HCT116 (cell line): Measurements from ENCODE around the gene RAB27A. TPM values are rescaled to one million over a fixed set of nuclear protein-coding genes. Genes with fewer than 3 reads are reported as not detected.

Source experiments
- ATAC-seq: fragments of 200-7000 bp; cut with Tn5 transposase; 2 replicates; pipeline ENCODE4 v1.9.1; 2020; ENCODE audit warnings: mild to moderate bottlenecking, moderate library complexity
- BruUV-seq: library from RNA; stranded (reverse); fragments of 400-500 nt; replicated peaks from 2 replicates; lab custom pipeline; 2021; lab: Mats Ljungman, UMichigan
- CTCF ChIA-PET: fragments of 300-600 bp; sonication (Branson Sonifier 250); formaldehyde crosslinking; loops from one replicate; lab custom pipeline; 2021; ENCODE audit warnings: antibody characterized with exemption; lab: Charles Lee
- POLR2A ChIA-PET: fragments of 300-600, 350-600 bp; sonication (Branson Sonifier 250); formaldehyde crosslinking; loops from one replicate; lab custom pipeline; 2021; ENCODE audit warnings: antibody characterized with exemption; lab: Charles Lee
- RAD21 ChIA-PET, 2 experiments: fragments of 300-600 bp; sonication (Branson Sonifier 250); formaldehyde crosslinking; loops; one replicate each; lab custom pipeline; 2023; ENCODE audit warnings: low total read pairs in 2 of 2; ENCODE audit not compliant: uncharacterized antibody in 2 of 2, unreplicated experiment in 2 of 2, low non-redundant PET in 1 of 2; lab: Charles Lee
- DNase-seq: peaks from one replicate; pipeline ENCODE4 v3.0.0-alpha.2; 2010; ENCODE audit warnings: low read depth, low spot score
- H2AFZ ChIP-seq: fragments of 200-600 bp; shearing (Covaris generic), sonication (generic); 2 replicates; pipeline ENCODE4 v1.6.1; 2017; ENCODE audit warnings: low read depth, mixed run types, mixed read lengths, antibody characterized with exemption, low read length; ENCODE audit not compliant: poor library complexity, severe bottlenecking
- H3K27ac ChIP-seq: 2 replicates; pipeline ENCODE4 v1.5.1; 2012; ENCODE audit warnings: low read depth, low read length
- H3K27me3 ChIP-seq: fragments of 200-600 bp; sonication (generic); 2 replicates; pipeline ENCODE4 v1.6.1; 2016; ENCODE audit warnings: mixed run types, low read length, mixed read lengths; ENCODE audit not compliant: insufficient read depth
- H3K36me3 ChIP-seq, 2 experiments: fragments of 200-500 bp in 1 of 2; fragments of 200-600 bp in 1 of 2; sonication (Bioruptor generic) in 1 of 2; sonication (generic) in 1 of 2; 2 replicates each; pipeline versions ENCODE4 v1.5.1 to v1.6.1; 2014 to 2016; ENCODE audit warnings: low read length in 2 of 2, inconsistent platforms in 1 of 2, mixed read lengths in 1 of 2, mixed run types in 1 of 2; ENCODE audit not compliant: insufficient read depth in 2 of 2, control insufficient read depth in 1 of 2
- H3K4me1 ChIP-seq, 2 experiments: fragments of 200-600 bp in 1 of 2; sonication (generic) in 1 of 2; 2 replicates each; pipeline versions ENCODE4 v1.5.1 to v1.6.1; 2012 to 2017; ENCODE audit warnings: low read length in 2 of 2, inconsistent platforms in 1 of 2, mild to moderate bottlenecking in 1 of 2, mixed read lengths in 1 of 2, mixed run types in 1 of 2, moderate library complexity in 1 of 2; ENCODE audit not compliant: insufficient read depth in 2 of 2, control insufficient read depth in 1 of 2
- H3K4me2 ChIP-seq: fragments of 200-600 bp; sonication (generic); 2 replicates; pipeline ENCODE4 v1.6.1; 2017; ENCODE audit warnings: mixed run types, low read length, mixed read lengths
- H3K4me3 ChIP-seq, 2 experiments: fragments of 200-600 bp in 1 of 2; sonication (generic) in 1 of 2; replicated peaks in 1 of 2; 2 replicates each; pipeline ENCODE4 v1.5.1; 2011 to 2016; ENCODE audit warnings: low read length in 2 of 2, control low read depth in 1 of 2, low read depth in 1 of 2, mild to moderate bottlenecking in 1 of 2, mixed read lengths in 1 of 2, mixed run types in 1 of 2
- H3K79me2 ChIP-seq: fragments of 200-600 bp; sonication (generic); 2 replicates; pipeline ENCODE4 v1.6.1; 2017; ENCODE audit warnings: mild to moderate bottlenecking, mixed run types, low read length, moderate library complexity, mixed read lengths; ENCODE audit not compliant: insufficient read depth
- H3K9ac ChIP-seq: fragments of 200-600 bp; sonication (generic); 2 replicates; pipeline ENCODE4 v1.6.1; 2016; ENCODE audit warnings: low read length, mixed read lengths
- H3K9me2 ChIP-seq: fragments of 200-600 bp; sonication (generic), shearing (Covaris generic); 2 replicates; pipeline ENCODE4 v1.6.1; 2017; ENCODE audit warnings: mixed run types, mild to moderate bottlenecking, moderate library complexity; ENCODE audit not compliant: insufficient read depth
- H3K9me3 ChIP-seq, 2 experiments: fragments of 200-500 bp in 1 of 2; fragments of 200-600 bp in 1 of 2; sonication (Bioruptor generic) in 1 of 2; sonication (generic) in 1 of 2; 2 replicates each; pipeline ENCODE4 v1.6.1; 2014 to 2017; ENCODE audit warnings: low read length in 2 of 2, mixed read lengths in 2 of 2, inconsistent platforms in 1 of 2, low read depth in 1 of 2, mild to moderate bottlenecking in 1 of 2, mixed run types in 1 of 2, moderate library complexity in 1 of 2; ENCODE audit not compliant: control insufficient read depth in 1 of 2, insufficient read depth in 1 of 2
- H4K20me1 ChIP-seq: fragments of 200-600 bp; sonication (generic), shearing (Covaris generic); 2 replicates; pipeline ENCODE4 v1.6.1; 2017; ENCODE audit warnings: mixed run types, mild to moderate bottlenecking, moderate library complexity; ENCODE audit not compliant: insufficient read depth
- CEBPB ChIP-seq: IDR thresholded peaks from 2 replicates; pipeline ENCODE4 v1.6.1; 2012; ENCODE audit warnings: low read depth
- EGR1 ChIP-seq: IDR thresholded peaks from 2 replicates; pipeline ENCODE4 v1.6.1; 2012; ENCODE audit warnings: low read depth
- ELF1 ChIP-seq: IDR thresholded peaks from 2 replicates; pipeline ENCODE4 v1.6.1; 2012; ENCODE audit warnings: low read depth, borderline replicate concordance
- EZH2 ChIP-seq: fragments of 200-600 bp; sonication (generic); IDR thresholded peaks from 2 replicates; pipeline ENCODE4 v1.6.1; 2017; ENCODE audit warnings: antibody characterized with exemption, mixed run types
- EZH2phosphoT487 ChIP-seq: fragments of 200-600 bp; IDR thresholded peaks from 2 replicates; pipeline ENCODE4 v1.6.1; 2018; ENCODE audit warnings: antibody characterized with exemption, borderline replicate concordance
- FOSL1 ChIP-seq: IDR thresholded peaks from 2 replicates; pipeline ENCODE4 v1.6.1; 2012; ENCODE audit warnings: low read depth
- JUND ChIP-seq: IDR thresholded peaks from 2 replicates; pipeline ENCODE4 v1.6.1; 2012
- MAX ChIP-seq: IDR thresholded peaks from 2 replicates; pipeline ENCODE4 v1.6.1; 2012
- POLR2AphosphoS5 ChIP-seq: IDR thresholded peaks from 2 replicates; pipeline ENCODE4 v1.6.1; 2011; ENCODE audit warnings: mild to moderate bottlenecking, low read depth, low read length, moderate library complexity
- RAD21 ChIP-seq: IDR thresholded peaks from 2 replicates; pipeline ENCODE4 v1.6.1; 2012; ENCODE audit warnings: low read depth, mild to moderate bottlenecking
- SIN3A ChIP-seq: IDR thresholded peaks from 2 replicates; pipeline ENCODE4 v1.6.1; 2012; ENCODE audit warnings: low read depth
- SP1 ChIP-seq: IDR thresholded peaks from 2 replicates; pipeline ENCODE4 v1.6.1; 2012; ENCODE audit warnings: low read depth
- SRF ChIP-seq: IDR thresholded peaks from 2 replicates; pipeline ENCODE4 v1.6.1; 2012; ENCODE audit warnings: low read depth
- TCF7L2 ChIP-seq: IDR thresholded peaks from 2 replicates; pipeline ENCODE4 v1.7.0; 2011; ENCODE audit warnings: borderline replicate concordance, inconsistent platforms; ENCODE audit not compliant: insufficient read depth, insufficient read length; ENCODE audit errors: extremely low read depth
- ZFX ChIP-seq: fragments of 450-650 bp; IDR thresholded peaks from 2 replicates; pipeline ENCODE4 v1.6.1; 2017
- intact Hi-C: fragments of 100-400 bp; cut with micrococcal nuclease; formaldehyde crosslinking; loops from 2 replicates; pipeline ENCODE4 v1.10.0; 2022
- total RNA-seq: library from RNA; stranded (reverse); gene quantifications from one replicate; pipeline ENCODE4 v1.2.1, GENCODE V29; 2021; ENCODE audit not compliant: unreplicated experiment
- TF ChIP-seq, protein P1 (sequence below): IDR thresholded peaks from 2 replicates; pipeline ENCODE4 v1.6.1; 2012; ENCODE audit warnings: low read depth

The RAB27A gene
- total RNA-seq, 1 experiment from 2014 or later: 8.8 TPM

DNA sequence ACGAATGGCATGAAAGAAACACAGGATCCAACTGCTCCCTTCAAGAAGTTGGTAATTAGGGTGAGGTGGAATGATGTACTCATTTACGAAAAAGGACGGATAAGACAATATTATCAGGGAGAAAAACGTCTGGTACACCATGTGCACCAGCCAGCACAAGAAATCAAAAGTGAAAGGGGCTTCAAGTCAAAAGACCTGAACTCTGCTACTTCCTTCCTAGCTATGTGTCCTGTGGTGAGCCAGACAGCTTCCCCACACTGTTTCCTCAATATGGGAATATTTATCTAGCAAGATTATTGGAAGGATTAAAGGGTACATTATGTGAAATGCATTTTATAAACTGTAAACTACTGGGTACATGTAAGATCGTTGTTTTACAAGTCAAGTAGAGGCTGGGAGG is 33.9 kb downstream of the RAB27A start:
- POLR2A ChIA-PET: no interaction called here
- no peak overlapping the region for H3K4me2 ChIP-seq

DNA sequence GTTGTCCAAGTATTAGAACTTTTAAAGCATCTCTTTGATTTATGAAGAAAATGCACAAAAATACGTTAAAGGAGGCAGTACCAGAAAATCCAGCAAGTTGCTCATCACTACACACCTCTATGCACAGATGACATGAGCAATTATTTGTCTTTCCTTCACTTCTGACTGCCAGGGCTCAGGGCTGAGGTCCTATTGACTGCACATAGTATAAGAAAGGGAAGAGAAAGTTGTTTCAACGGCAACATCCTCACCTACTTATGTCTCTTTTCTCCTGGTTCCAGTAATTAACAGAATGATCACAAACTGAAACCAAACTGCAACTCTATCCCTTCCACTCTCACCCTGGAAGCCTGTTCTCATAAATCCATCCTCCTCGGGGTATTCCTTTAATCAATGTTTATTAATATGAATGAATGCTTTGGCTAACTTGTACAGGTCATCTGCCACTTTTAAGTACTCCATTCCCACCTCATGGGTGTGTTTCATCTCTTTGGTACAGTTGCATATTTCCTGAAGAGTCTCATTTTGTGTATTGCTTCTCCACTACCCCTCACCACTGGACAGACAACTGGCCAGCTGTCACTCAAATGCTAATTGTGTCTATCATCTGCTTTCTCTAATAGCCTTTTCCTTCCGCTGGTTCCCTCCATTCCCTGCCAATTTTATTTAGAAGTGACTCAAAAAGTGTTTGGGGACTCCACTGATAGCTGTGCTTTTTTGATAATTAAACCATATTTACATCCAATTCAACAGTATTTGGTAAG is 34.5 kb downstream of the RAB27A start:
- Histone ChIP-seq H3K4me3 (no peak overlapping the region), H3K4me2 (no peak overlapping the region)
- no TSS peak for BruUV-seq

More for the DNA sequence above, 33.9 kb downstream of the RAB27A start:
- H4K20me1 ChIP-seq: no peaks in the 10 kb centered on the region
- BruUV-seq: no TSS peak
- DNase-seq: no peak
- H3K79me2 ChIP-seq: no peaks in the 10 kb centered on the region
- no peaks in the 10 kb centered on the region for H3K36me3 ChIP-seq
- H2AFZ ChIP-seq: no peak overlapping the region
- no peak overlapping the region for H3K4me3 ChIP-seq
- ChIA-PET CTCF (no interaction called here), RAD21 (no interaction called here)
- no peak for ATAC-seq
- no peaks in the 10 kb centered on the region for H3K9me3 ChIP-seq
- no peak overlapping the region for H3K9ac ChIP-seq
- H3K27ac ChIP-seq: no peak overlapping the region
- intact Hi-C loops: no loop called here
- no peaks in the 10 kb centered on the region for H3K4me1 ChIP-seq
- no peaks in the 10 kb centered on the region for H3K27me3 ChIP-seq
- no peaks in the 10 kb centered on the region for H3K9me2 ChIP-seq
- no peak for TF ChIP-seq EZH2
- TF ChIP-seq CEBPB: no peak
- no peak for TF ChIP-seq EGR1
- TF ChIP-seq RAD21: no peak
- no peak for TF ChIP-seq EZH2phosphoT487
- no peak for TF ChIP-seq FOSL1
- no peak for TF ChIP-seq POLR2AphosphoS5

More for the DNA sequence above, 34.5 kb downstream of the RAB27A start:
- ChIA-PET RAD21 (no interaction called here), POLR2A (no interaction called here), CTCF (no interaction called here)
- DNase-seq (no peak), ATAC-seq (no peak)
- Histone ChIP-seq H4K20me1 (no peaks in the 10 kb centered on the region), H3K27me3 (no peaks in the 10 kb centered on the region), H2AFZ (no peak overlapping the region), H3K36me3 (no peaks in the 10 kb centered on the region), H3K79me2 (no peaks in the 10 kb centered on the region), H3K9ac (no peak overlapping the region), H3K9me2 (no peaks in the 10 kb centered on the region), H3K9me3 (no peaks in the 10 kb centered on the region), H3K27ac (no peak overlapping the region), H3K4me1 (no peaks in the 10 kb centered on the region)
- intact Hi-C loops: no loop called here
- no peak for TF ChIP-seq ELF1
- TF ChIP-seq TCF7L2: no peak
- TF ChIP-seq ZFX: no peak
- TF ChIP-seq RAD21: no peak
- TF ChIP-seq, protein P1, sequence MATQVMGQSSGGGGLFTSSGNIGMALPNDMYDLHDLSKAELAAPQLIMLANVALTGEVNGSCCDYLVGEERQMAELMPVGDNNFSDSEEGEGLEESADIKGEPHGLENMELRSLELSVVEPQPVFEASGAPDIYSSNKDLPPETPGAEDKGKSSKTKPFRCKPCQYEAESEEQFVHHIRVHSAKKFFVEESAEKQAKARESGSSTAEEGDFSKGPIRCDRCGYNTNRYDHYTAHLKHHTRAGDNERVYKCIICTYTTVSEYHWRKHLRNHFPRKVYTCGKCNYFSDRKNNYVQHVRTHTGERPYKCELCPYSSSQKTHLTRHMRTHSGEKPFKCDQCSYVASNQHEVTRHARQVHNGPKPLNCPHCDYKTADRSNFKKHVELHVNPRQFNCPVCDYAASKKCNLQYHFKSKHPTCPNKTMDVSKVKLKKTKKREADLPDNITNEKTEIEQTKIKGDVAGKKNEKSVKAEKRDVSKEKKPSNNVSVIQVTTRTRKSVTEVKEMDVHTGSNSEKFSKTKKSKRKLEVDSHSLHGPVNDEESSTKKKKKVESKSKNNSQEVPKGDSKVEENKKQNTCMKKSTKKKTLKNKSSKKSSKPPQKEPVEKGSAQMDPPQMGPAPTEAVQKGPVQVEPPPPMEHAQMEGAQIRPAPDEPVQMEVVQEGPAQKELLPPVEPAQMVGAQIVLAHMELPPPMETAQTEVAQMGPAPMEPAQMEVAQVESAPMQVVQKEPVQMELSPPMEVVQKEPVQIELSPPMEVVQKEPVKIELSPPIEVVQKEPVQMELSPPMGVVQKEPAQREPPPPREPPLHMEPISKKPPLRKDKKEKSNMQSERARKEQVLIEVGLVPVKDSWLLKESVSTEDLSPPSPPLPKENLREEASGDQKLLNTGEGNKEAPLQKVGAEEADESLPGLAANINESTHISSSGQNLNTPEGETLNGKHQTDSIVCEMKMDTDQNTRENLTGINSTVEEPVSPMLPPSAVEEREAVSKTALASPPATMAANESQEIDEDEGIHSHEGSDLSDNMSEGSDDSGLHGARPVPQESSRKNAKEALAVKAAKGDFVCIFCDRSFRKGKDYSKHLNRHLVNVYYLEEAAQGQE: no peak
- no peak for TF ChIP-seq SRF
- no peak for TF ChIP-seq SP1
- no peak for TF ChIP-seq EGR1
- TF ChIP-seq JUND: no peak
- TF ChIP-seq EZH2phosphoT487: no peak
- no peak for TF ChIP-seq CEBPB
- TF ChIP-seq MAX: no peak
- TF ChIP-seq SIN3A: no peak
